Measurements from ENCODE around the gene HOXB8.

The HOXB8 gene

DNA sequence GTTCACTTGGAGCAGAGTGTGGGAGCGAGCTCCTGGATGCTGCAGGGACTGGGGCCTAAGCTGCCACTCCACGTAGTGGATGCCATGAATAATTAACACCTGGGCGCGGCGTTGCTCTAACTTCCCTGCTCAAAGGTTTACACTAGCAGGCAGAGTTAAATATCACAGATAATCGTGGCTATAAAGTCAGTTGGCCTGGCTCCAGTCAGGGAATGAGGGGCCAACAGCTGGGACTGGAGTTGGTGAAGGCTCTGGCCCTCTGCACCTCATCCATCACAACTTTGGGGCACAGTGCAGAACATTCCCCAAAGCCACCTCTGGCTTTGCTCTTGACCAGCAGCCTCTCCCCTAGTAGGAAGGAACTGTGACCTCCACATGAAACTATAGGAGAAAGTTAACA, 47.9 kb downstream of the HOXB8 start:
- DNase-seq = no peak

GRCh38 chr17:48566717-48567116, 48.4 kb downstream of the HOXB8 start:
- DNase-seq = no peak

DNA sequence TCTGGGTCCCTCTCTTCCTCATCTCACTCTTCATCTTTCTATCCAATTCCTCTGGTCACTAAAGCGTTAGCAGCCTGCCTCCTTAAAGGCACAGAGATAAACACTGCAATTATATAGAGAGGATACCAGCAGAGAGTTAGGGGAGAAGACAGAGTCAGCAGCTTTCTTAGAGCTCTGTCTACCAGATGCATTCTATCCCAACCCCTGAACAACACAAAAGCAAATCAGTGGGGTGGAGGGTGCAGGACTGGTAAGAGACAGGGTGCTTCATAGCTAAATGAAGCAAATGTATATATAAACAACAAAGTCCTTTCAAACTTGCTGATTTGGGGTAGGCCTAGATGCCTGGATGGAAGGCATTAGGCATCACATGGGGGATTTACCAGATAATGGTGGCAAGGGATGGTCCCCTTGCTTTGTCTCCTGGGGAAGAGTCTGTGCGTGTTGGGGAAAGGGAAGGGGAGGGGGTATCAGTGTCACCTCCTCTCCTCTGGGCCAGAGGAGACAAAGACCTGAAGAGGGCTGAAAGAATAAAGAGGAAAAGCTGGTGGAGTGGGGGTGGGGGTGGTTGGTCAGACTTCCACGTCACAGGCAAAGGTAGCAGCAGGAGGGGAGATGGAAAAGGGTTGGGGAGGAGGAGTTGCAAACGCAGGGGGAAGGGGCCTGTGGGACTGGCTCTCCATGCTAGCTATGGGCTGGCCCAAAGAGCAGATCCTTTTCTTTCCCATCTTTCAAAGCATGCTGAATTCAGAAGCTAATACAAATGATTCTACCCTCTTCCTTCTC, 49.0 kb downstream of the HOXB8 start:
- DNase-seq = no peak

GRCh38 chr17:48565022-48565554, 50.0 kb downstream of the HOXB8 start:
- DNase-seq = no peak

DNA sequence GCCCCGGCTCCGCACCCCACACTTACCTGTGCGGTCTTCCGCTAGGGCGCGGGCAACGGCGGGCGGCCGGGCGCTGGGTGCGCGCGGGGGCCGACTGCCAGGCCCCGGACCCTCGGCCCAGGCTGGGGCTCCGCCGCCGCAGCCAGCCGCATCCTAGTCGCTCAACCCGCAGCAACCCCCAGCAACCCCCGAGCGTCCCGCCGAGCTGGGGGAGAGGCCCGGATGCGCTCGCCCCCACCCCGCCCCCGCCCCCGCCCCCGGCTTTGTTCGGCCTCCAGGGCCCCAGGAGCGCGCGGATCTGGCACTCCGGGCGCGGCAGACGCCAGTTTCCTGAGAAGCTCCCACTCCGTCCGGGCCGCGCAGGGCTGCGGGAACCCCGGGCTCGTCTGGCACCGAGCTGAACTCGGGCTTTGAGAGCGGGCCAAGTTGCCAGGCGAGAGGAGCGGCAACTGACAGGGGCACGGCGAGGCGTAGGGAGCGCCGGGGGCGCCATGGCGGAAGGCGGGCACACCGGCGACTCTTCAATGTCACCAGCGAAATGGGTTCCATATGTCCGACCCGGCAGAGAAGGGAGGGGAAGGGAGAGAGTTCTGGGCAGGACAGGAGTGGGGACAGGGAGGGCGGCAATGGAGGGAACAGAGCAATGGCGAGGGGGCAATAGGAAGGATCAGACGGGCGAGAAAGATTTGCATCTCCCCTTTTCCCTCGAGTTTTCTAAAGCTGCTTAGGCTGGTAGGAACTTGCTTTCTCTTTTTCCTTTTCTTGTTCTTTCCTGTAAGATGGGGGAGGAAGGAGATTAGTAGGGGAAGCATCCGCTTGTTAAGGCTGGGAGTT, 50.7 kb downstream of the HOXB8 start:
- DNase-seq = no peak

DNA sequence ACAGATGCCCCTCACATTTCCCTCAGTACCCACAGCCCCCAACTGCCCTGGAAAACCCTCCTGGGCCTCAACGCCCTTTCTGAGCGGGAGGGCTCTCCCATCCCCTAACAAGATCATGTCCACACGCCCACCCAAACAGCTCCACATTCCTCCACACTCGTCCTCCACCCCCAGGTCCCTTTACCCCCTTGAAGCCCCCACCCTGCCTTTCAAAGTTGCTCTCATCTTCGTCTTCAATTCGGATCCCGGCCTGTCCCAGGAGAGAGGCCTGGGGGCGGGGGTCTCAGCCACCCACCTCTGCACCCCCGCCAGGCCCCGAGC, 51.3 kb downstream of the HOXB8 start:
- no peak for DNase-seq

DNA sequence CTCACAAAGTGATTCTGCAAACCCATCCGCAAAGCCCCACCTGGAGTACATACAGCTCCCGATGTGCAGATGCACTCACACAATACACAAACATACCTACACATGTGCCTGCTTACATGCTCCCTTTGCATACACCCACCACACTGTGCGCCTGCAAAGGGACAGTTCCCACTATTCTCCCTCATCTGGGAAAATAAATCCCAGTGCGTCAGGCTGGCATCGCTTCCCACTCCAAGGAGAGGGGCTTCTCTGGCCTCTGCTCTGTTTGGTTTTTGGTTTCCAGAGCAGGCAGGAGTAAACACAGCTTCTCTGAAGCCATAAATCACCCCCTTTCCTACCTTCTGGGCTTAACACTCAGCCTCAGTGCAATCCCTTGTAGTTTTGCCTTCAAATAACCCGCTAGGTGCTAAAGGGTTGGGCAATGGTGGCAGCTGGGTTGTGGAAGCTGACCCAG, 51.7 kb downstream of the HOXB8 start:
- DNase-seq = no peak

DNA sequence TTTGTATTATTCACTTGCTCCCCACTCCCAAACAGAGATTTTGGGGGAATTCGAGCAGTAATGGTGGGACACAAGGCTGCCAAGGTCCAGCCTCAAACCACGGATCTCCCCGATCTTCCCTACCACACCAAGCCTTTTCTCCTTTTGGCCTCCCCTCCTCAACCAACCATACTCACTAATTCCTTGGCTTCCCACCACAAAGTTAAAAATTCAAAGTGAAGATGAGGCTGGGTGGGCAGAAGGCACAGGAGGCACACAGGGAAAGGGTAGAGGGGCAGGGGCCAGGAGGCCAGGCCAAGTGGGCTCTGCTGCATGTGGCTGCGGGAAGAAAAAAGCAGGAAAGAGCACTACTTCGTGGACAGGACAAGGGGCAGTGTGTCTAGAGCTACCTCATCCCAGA, 52.2 kb downstream of the HOXB8 start:
- DNase-seq = no peak
